ENCODE data around the gene GLB1L2.

The GLB1L2 gene

DNA sequence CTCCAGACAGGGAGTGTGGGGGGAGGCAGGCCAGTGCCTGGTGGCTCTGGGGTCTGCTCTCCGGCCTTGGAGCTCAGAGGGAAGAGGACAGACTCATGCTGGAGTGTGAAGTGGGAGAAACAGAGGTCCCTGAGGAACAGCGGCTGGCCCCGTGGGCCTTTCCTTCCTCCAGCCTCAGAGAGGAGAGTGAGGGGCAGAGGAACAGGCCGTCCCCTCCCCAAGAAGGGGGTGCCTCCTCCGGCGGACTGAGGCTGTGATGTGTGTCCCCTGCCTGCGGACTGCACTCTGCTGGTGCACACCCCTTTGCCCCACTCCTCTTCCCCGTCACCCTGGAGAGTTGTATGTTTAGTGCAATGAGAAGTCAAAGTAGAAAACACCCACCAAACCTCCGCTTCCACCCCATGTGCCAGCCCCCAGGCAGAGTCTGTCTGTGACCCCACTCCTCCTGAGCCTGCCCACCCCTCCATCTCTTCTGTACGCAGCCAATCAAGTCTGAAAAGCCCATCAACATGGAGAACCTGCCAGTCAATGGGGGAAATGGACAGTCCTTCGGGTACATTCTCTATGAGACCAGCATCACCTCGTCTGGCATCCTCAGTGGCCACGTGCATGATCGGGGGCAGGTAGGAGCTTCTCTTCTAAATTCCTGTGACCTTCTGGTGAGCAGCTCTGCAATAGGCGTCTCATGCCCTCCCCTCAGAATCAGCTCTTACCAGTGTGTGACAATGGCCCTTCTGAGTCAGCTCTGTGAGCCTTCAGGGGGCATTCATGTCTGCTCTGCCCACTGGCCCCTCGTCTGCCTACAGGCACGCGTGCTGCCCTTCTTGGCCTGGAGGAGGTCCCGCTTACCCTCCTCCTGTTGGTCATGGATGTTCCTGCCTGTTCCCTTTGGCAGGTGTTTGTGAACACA, 39.0 kb downstream of the GLB1L2 start:
- H3K27ac ChIP-seq, result no peak overlapping the region
- POLR2A ChIA-PET (ENCODE audit: low non-redundant PET), result no interaction called here
- no peak for TF ChIP-seq CTCF (conservative IDR thresholded peaks at IDR 0.05; ENCODE audit: low read depth)
- CTCF ChIA-PET, result no interaction called here
- DNase-seq (ENCODE audit: low spot score), result no peak

GRCh38 chr11:134371436-134372185, 39.8 kb downstream of the GLB1L2 start:
- no peak for DNase-seq (ENCODE audit: low spot score)
- ChIA-PET CTCF (no interaction called here), POLR2A (ENCODE audit: low non-redundant PET) (no interaction called here)
- H3K27ac ChIP-seq, result no peak overlapping the region
- TF ChIP-seq CTCF (conservative IDR thresholded peaks at IDR 0.05; ENCODE audit: low read depth), result no peak

- DNase-seq (ENCODE audit: low spot score), result no peak
- ChIA-PET POLR2A (ENCODE audit: low non-redundant PET) (no interaction called here), CTCF (no interaction called here)
- no peak overlapping the region for H3K27ac ChIP-seq
- no peak for TF ChIP-seq CTCF (conservative IDR thresholded peaks at IDR 0.05; ENCODE audit: low read depth)
Measured at GRCh38 chr11:134372536-134372935, 40.7 kb downstream of the GLB1L2 start.

DNA sequence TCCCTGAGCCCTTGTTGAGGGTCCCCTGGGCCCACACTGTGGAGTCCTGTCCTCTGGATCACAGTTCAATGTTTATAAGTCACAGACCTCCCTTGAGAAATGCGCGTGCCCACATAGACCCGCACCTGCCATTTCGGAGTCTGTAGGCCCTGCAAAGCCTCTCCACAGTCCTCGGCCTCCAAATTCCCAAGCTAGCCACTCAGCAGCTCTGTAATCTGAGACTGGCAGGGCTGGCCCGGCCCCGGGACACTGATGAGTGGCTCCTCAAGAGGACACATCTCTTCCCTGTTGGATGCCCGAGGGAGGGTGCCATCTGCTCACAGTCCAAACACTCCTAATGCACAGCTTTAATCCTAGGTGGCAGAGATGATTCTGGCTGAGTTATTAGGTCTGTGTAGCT, 41.2 kb downstream of the GLB1L2 start:
- TF ChIP-seq CTCF (conservative IDR thresholded peaks at IDR 0.05; ENCODE audit: low read depth), result no peak
- ChIA-PET POLR2A (ENCODE audit: low non-redundant PET) (no interaction called here), CTCF (no interaction called here)
- H3K27ac ChIP-seq, result no peak overlapping the region
- no peak for DNase-seq (ENCODE audit: low spot score)

DNA sequence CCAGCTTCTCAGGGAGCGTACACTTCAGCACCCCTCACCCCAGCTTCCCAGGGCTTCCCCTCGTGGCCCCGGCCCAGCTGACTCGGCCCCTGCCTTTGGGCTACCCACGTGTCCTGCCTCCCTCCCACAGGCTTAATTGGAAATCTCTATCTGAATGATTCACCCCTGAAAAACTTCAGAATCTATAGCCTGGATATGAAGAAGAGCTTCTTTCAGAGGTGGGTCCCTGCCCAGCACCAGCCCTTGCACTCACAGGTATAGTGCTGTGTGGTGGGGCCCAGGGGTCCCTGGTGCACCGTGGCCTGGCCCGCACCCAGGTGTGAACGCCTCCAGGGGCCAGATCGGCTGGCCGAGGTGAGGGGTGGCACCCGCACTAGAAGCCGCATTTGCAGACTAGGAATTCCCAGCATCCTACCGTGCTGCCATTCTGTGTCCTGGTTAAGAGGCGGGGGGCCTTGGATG, 41.8 kb downstream of the GLB1L2 start:
- ChIA-PET CTCF (interaction anchor here (0.5 to 0.7 kb wide), 4 partner anchors 9 to 444 kb away, joined by 3 read pairs; no protein-coding TSS in a partner anchor), POLR2A (ENCODE audit: low non-redundant PET) (no interaction called here)
- no peak overlapping the region for H3K27ac ChIP-seq
- no peak for TF ChIP-seq CTCF (conservative IDR thresholded peaks at IDR 0.05; ENCODE audit: low read depth)
- no peak for DNase-seq (ENCODE audit: low spot score)

- DNase-seq (ENCODE audit: low spot score), result no peak
- CTCF ChIA-PET, result interaction anchor here (0.5 to 0.7 kb wide), 4 partner anchors 10 to 443 kb away, joined by 3 read pairs; no protein-coding TSS in a partner anchor
- POLR2A ChIA-PET (ENCODE audit: low non-redundant PET), result no interaction called here
- no peak overlapping the region for H3K27ac ChIP-seq
- no peak for TF ChIP-seq CTCF (conservative IDR thresholded peaks at IDR 0.05; ENCODE audit: low read depth)
Measured at GRCh38 chr11:134374171-134374570, 42.4 kb downstream of the GLB1L2 start.
